HG02970 (cell line): Measurements from ENCODE around the gene C11orf54.
"Not testable (repeated sequence)": the region's sequence is repeated elsewhere in the genome, so short reads cannot be mapped to it uniquely, and the experiment has no call there.

ENCODE experiments used
- ATAC-seq: cut with Tn5 transposase; IDR thresholded peaks from one replicate; pipeline ENCODE4 v1.9.1; 2021; ENCODE audit warnings: mild to moderate bottlenecking, moderate library complexity, moderate number of reproducible peaks; ENCODE audit not compliant: unreplicated experiment, low FRiP score

Gene C11orf54

DNA sequence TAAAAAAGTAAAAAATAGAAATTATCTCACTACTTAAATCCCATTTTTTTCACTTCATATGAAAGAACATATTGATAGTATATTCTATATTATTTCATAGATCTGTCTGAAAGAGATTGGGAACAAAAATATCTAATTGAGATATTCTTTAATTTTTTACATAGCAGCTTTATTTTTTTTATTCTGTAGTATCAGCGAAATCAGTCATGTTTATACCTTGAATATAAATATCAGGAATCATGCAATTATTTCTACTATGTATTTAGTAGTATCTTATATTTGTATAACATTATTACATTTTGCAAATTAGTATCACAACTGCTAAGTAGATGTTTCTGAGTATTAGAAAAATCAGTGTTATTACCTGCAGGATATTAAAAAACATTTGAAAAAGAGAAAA is 20.4 kb downstream of the C11orf54 start:
- no peak for ATAC-seq

DNA sequence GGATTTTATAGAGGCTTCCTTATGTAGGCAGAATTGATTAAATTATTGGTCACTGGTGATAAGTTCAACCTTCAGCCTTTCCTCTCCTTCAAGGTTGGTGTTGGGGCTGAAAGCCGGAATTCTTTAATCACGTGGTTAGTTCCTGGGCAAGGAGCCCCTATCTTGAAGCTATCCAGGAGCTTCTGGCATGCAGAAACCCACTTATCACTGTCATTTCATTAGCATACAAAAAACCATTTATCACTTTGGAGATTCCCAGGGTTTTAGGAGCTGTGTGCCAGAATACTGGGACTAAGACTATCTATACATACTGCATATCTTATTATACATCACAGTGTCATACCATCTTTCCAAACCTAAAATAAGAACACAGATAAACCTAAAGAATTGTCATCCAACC is 24.1 kb downstream of the C11orf54 start:
- ATAC-seq = no peak

DNA sequence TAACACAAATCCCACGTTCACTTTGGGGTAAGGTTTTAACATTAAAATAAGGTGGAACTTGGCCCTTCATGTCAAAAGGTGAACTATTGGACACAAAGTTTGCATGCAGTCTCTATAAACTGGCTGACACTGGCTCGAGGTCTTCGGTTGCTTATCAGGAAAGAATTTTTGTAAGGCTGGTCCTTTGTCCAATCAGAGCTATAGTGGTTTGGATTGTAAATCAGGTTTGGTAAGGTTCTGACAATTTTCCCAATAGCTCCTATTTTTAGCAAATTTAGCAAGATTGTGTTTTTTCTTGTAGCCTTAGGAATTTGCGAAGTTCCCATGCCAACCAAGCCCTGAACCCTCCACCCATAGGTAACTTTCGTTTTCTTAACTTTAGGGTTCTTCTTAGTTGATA is 25.0 kb downstream of the C11orf54 start:
- no peak for ATAC-seq

DNA sequence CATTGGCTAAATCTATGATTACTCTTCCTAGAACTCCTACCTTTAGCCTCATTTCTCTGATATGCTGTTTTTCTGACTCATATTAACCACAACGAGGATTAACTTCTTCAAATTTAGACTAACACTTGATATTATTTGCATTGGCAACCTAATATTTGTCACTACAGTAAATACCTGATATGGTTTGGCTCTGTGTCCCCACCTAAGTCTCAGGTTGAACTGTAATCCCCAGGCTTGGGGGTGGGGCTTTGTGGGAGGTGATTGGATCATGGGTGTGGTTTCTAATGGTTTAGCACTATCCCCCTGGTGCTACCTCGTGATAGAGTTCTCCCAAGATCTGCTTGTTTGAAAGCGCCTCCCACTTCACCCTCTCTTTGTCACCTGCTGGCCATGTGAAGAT is 25.5 kb downstream of the C11orf54 start:
- ATAC-seq = no peak

DNA sequence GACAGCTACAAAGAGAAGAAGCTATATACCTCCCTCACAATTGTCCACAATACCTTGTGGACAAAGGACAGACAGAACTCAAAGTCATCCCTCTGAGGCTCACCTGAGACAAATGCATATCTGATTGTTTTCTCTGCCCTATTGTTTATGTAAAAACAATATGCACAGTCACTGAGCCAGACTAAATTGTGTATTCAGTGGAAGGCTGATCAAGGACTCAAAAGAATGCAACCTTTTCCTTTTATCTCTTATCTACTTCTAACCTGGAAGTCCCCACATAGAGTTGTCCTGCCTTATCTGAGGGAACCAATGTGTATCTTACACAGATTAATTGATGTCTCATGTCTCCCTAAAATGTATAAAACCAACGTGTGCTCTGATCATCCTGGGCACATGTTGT is 28.7 kb downstream of the C11orf54 start:
- no peak for ATAC-seq

DNA sequence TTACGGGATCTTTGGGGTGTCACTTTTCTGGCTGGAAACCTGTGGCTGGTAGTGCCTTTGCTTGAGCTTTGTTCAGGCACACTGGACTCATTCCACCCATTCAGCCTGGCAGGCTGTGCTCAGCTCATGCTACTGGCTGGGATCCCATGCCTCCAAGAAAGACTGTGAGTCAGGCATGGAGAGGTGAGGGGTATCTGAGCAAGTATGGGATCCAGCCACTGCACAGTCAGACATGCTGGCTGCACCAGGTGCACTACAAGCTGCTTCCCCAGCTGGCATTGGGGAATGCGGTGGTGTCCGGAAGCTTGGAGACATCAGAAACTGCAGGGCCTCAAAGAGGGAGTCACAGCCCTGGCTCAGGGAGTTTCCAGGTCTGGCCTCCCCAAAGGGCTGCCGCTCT is 30.7 kb downstream of the C11orf54 start:
- ATAC-seq = no peak

DNA sequence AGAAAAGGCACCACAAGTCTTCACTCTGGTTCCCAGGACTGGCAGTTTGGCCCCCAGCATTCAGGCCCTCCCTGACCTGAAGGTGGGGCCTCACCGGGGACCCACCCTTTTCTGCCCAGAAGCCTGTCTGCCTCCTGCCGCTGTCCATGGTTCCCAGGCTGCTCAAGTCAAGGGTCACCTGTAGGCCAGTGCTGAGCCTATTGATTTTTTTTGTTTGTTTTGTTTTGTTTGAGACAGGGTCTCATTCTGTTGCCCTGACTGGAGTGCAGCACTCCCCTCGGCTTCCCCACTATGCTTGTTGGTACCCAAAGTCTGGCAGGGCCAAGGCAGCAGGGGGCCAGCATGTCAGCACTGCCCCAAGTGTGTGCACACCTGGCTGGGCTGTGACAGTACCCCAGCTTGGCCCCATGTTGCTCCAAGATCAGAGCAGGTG is 31.6 kb downstream of the C11orf54 start:
- ATAC-seq = no peak

DNA sequence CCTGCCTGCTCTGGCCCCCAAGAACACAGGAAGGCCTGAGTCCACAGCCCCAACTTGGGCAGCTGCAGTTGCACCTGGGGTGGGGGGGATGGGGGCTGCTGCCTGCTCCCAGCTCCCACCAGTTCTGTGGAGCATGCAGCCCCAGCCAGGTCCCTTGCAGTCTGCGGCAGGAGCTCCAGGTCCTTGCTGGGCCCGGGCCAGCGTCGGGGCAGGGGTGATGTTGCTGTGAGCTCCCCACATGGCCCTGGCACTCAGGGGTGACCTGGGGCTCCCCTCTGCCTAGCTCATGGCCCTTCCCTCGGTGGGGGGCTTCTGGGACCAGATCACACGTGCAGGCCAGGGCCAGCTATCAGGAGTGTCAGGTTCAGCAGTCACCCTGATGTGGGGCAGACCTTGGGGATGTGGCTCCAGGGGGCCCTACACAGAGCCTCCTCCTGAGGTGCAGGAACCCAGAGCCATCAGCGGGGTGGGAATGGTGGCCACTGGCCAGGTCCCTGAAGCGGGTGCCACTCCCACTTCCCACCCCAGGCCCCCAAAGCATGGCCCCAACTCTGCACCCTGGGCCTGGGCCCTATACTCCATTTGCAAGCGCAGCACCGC is 32.2 kb downstream of the C11orf54 start:
- ATAC-seq = no peak

DNA sequence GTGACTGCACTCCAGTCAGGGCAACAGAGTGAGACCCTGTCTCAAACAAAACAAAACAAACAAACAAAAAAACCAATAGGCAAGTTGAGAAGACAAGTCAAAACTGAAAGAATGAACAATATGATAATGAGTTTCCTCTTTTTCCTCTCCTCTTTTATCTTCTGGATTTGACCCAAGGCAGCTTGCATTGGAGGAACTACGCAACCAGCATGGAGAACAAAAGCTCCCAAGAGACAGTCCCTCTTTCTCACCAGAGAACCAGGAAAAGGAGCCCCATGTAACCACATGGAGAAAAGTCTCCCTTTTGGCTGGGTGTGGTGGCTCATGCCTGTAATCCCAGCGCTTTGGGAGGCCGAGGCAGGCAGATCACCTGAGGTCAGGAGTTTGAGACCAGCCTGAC is 33.1 kb downstream of the C11orf54 start:
- not testable (repeated sequence) for ATAC-seq

DNA sequence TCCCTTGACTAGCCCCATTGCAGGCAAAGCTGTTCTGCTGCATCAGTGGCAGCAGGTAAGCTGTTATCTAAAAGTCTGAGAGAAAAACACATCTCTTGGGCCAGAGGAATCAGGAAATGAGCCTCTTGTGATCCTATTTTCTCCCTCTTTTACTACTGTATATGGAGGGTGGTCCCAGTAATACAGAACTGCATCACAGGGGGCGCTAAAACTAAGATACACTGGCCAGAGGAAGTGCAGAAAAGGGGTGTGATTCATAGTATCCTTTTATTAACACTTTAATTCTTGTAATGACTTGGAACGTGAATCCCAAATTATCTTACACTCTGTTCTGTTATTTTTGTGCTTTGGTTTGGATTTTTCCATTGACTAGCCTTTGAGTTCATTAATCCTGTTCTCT is 33.8 kb downstream of the C11orf54 start:
- no peak for ATAC-seq

DNA sequence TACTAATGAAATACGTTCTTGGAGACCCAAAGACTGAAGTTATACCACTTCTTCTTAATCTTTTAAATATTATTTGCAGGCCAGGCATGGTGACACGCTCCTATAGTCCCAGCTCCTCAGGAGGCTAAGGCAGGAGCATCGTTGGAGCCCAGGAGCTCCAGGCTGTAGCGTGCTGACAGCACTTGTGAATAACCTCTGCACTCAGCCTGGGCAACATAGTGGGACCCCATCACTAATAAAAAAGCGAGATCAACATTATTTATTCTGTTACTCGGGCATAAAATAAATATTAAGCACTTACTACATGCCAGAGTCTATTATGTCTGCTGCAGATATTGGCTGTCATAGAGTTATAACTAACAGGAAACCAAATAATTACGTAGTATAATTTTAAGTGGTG is 41.9 kb downstream of the C11orf54 start:
- ATAC-seq = no peak

DNA sequence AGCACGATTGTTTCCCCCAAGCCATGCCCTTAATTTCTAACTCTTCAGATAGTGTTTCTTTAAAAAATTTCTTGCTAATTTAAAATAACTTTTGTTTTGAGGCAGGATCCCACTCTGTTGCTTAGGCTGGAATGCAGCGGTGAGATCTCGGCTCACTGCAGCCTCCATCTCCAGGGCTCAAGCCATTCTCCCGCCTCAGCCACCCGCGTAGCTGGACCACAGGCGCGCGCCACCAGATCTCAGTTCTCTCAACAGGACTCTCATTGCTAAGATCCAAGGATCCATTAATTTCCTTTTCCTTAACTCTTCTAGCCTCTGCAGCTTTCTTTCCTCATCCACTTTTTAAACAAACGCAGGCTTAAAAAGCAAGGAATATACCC is 42.3 kb downstream of the C11orf54 start:
- ATAC-seq = peak; percentile 24

DNA sequence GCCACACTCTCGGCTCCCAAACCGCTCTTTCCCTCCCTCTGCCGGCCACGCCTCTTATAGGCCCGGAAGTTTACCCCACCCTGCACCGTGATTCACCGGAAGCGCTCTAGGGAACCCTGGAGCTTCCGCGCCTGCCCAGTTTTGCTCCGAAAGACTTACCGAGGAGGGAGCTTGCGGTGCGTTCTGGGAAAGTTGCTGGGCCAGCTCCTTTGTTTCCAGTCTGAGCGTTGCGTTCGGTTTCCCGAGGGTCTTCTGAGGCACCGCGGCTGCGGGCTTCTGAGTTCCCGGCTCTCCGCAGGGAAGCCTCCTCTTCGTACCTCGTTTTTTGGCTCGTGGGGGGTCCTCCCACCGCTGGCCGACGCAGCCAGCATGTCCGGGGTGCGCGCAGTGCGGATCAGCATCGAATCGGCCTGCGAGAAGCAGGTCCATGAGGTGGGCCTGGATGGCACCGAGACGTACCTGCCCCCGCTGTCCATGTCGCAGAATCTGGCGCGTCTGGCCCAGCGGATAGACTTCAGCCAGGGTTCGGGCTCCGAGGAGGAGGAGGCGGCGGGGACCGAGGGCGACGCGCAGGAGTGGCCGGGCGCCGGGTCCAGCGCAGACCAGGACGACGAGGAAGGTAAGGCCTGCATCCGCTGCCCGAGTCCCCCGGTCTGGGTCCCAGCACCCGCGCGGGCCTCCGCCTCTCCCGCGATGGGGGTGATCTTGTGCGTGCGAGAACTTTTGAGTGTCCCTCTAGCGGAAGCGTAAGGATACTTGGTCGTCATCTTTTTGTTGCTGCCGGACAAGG is 42.9 kb downstream of the C11orf54 start, which contains the start of gene MED17:
Gene MED17, plus strand, starts transcription at position 138 of the 790 bp plus-strand sequence. Its CDS starts 232 bp downstream, at position 370.
- ATAC-seq = peak; percentile 93

DNA sequence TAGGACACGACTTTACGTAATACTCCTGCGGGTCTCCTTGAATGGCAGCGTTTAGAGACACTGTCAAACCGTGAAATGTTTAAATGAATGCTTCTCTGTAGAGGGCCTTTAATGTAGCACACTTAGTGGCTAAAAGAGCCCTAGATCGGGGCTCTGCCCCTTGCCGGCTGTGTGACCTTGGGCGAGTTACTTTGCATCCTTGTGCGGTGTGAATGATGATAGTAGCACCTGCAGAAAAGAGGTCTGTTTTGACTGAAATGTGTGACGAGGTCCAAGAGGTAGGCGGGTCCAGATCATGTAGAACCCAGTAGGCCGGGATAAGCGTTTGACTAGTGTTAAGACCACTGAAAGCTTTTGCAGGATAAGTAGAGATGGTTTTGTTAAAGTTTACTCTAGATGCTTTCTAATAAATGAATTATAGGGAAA is 43.5 kb downstream of the C11orf54 start:
- peak; percentile 32 for ATAC-seq

DNA sequence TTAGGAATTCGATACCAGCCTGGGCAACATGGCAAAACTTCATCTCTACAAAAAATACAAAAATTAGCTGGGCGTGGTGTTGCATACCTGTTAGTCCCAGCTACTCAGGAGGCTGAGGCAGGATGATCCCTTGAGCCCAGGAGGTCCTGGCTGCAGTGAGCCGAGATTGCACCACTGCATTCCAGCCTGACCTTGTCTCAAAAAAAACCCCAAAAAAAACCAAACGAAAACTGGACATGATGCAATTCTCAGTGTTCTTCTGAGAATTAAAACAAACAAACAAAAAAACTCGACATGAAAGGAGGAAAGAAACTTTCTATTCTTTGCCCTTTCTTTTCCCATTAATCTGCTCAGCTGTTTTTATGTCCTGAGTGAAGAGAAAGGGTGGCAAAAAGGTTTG is 50.0 kb downstream of the C11orf54 start:
- no peak for ATAC-seq

DNA sequence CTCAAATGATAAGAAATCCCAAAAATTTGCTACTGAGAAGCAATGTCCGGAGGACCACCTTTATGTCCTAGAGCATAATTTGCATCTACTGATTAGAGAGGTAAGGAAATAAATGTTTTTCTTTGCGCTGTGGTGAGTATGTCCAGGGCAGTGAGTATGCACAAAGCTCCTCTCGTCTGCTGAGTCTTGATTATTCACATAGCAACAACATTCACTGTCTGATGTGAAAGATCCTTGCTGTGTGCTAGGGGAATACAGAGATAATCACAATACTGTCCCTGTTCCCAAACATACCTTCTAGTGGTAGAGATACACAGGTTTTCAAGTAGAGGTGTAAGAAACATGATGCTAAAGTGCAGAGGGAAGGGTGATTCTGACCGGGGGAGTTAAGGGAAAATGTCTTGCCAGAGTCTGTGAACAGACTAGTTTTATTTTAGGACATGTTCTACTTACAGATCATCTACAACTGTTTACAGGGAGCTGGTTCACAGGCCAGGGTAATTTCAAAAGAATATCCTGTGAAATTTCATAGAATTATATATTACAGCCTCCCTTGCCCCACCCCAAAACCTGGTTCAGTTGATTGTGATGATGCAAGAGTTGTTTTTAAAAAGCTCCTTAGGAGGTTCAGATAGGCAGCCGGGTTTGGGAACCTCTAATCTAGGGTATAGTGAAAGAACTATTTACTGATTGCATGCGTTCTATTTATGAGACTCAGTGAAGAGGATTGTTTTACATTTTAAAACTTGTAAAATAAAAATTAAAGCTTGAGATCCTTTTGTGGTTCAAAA is 55.2 kb downstream of the C11orf54 start:
- ATAC-seq = no peak

DNA sequence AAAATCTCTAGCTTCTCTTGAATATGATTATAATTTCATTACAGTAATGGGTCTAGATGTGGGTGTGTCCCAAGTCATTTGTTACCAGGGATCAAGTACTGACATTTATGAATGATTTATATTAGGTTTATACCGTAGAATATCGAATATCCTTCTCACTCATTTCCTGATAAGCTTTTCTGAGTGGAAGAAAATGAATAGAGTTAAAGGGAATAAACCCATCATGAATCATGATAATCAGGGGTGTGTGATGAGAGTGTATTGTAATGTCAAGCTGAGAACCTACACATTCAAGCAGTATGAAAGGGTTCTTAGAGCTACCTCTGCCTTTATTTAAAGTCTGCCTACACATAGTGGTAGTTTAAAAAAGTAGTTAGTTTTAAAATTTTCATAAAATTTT is 59.9 kb downstream of the C11orf54 start:
- no peak for ATAC-seq

DNA sequence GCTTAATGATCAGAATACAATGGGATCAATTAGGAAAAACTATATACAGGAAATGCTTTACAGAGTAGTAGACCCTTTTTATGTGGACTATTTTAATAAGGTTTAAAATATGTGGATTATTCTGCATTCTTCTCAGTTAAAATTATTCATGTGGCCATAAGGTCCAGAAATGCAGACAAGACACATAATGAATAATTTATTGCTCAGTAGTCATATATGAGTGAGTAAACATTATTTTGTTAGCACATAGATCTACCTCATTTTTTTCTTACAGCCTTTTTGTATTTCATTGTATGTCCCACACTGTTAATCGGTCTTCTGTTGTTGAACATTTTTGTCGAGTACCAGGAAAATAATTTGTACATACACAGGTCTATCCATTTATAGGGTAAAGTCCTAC is 63.4 kb downstream of the C11orf54 start:
- no peak for ATAC-seq

DNA sequence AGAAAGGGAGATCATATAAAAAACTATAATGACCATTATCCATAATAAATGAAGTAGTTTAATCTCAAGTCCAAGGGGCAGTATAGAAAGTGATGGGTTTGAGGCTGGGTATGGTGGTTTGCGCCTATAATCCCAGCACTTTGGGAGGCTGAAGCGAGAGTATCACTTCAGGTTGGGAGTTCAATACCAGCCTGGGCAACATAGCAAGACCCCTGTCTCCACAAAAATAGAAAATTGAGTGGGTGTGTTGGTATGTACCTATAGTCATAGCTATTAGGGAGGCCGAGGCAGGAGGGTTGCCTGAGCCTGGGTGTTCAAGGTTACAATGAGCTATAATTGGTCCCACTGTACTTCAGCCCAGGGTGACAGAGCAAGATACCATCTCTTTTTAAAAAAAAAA is 66.5 kb downstream of the C11orf54 start:
- ATAC-seq = no peak

DNA sequence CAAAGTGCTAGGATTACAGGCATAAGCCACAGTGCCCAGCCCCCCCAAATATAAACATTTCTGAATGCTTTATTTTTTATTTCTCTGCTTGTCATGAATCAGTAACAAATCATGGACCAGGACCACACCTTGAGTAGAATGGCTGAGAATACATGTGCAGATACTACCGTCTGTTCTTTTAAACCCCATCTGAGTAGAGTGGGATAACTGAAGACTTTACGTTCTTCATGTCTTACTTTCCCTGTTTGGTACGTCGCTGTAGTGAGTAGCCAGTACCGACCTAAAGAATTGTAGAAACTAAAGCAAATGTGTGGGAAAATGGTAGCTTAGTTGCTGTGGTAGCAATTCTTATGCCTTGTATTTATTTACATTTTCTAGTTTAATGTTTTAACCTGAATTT is 72.5 kb downstream of the C11orf54 start:
- ATAC-seq = no peak
